A673 (cell line): ENCODE data around the gene SLC22A3. TPM values are rescaled to one million over a fixed set of nuclear protein-coding genes. Genes with fewer than 3 reads are reported as not detected.

Experiments used
- BruUV-seq: library from RNA; stranded (reverse); fragments of 400-500 nt; replicated peaks from 2 replicates; lab custom pipeline; 2021; lab: Mats Ljungman, UMichigan
- CTCF ChIA-PET: fragments of 300-600 bp; sonication (Branson Sonifier 250); formaldehyde crosslinking; loops from one replicate; lab custom pipeline; 2022; ENCODE audit warnings: antibody characterized with exemption; lab: Charles Lee
- POLR2A ChIA-PET: fragments of 300-600 bp; sonication (Branson Sonifier 250); formaldehyde crosslinking; loops from one replicate; lab custom pipeline; 2022; ENCODE audit warnings: antibody characterized with exemption; ENCODE audit not compliant: low non-redundant PET; lab: Charles Lee
- DNase-seq: peaks from one replicate; pipeline ENCODE4 v3.0.0-alpha.2; 2015; ENCODE audit warnings: low spot score
- H3K27ac ChIP-seq: fragments of 200-600 bp; sonication (generic); 2 replicates; pipeline ENCODE4 v1.5.1; 2016; ENCODE audit warnings: mixed run types, low read depth, mild to moderate bottlenecking, mixed read lengths, antibody characterized with exemption, low read length; ENCODE audit not compliant: poor library complexity, severe bottlenecking
- H3K27me3 ChIP-seq: fragments of 200-600 bp; sonication (generic); replicated peaks from 2 replicates; pipeline ENCODE4 v1.6.1; 2017; ENCODE audit warnings: mixed run types, low read depth, mild to moderate bottlenecking, mixed read lengths, antibody characterized with exemption, low read length; ENCODE audit not compliant: insufficient read depth, poor library complexity
- H3K36me3 ChIP-seq: fragments of 200-600 bp; sonication (generic); 2 replicates; pipeline ENCODE4 v1.6.1; 2016; ENCODE audit warnings: mixed run types, mild to moderate bottlenecking, mixed read lengths, antibody characterized with exemption, low read length; ENCODE audit not compliant: insufficient read depth, poor library complexity, severe bottlenecking
- H3K4me1 ChIP-seq: fragments of 200-600 bp; sonication (generic); 2 replicates; pipeline ENCODE4 v1.6.1; 2017; ENCODE audit warnings: mixed run types, mild to moderate bottlenecking, mixed read lengths, antibody characterized with exemption, low read length; ENCODE audit not compliant: insufficient read depth, poor library complexity, severe bottlenecking
- H3K4me3 ChIP-seq: fragments of 200-600 bp; sonication (generic); 2 replicates; pipeline ENCODE4 v1.5.1; 2016; ENCODE audit warnings: low read depth, mixed run types, mild to moderate bottlenecking, mixed read lengths, low read length; ENCODE audit not compliant: poor library complexity, severe bottlenecking
- H3K9me3 ChIP-seq: fragments of 200-600 bp; sonication (generic); 2 replicates; pipeline ENCODE4 v1.6.1; 2016; ENCODE audit warnings: mixed run types, low read depth, mild to moderate bottlenecking, mixed read lengths, antibody characterized with exemption, low read length; ENCODE audit not compliant: poor library complexity, severe bottlenecking
- EZH2 ChIP-seq: fragments of 200-600 bp; sonication (generic); IDR thresholded peaks from 2 replicates; pipeline ENCODE4 v1.6.1; 2017; ENCODE audit warnings: borderline replicate concordance, low read depth, mild to moderate bottlenecking, mixed read lengths, antibody characterized with exemption, low read length; ENCODE audit not compliant: poor library complexity, severe bottlenecking
- intact Hi-C: fragments of 100-400 bp; cut with micrococcal nuclease; formaldehyde crosslinking; loops from one replicate; pipeline ENCODE4 v1.10.0; 2022; ENCODE audit not compliant: unreplicated experiment
- total RNA-seq: library from RNA; stranded (reverse); gene quantifications from 2 replicates; pipeline ENCODE4 v1.2.3, GENCODE V29; 2021
- TF ChIP-seq, protein P1 (sequence below): fragments of 300-800, 200-600 bp; sonication (generic); conservative IDR thresholded peaks from 2 replicates; pipeline ENCODE4 v1.5.1; 2017; ENCODE audit warnings: low read depth, mild to moderate bottlenecking, antibody characterized with exemption, low read length, moderate library complexity, mixed read lengths

SLC22A3 gene
- total RNA-seq, 1 experiment from 2014 or later = not detected

DNA sequence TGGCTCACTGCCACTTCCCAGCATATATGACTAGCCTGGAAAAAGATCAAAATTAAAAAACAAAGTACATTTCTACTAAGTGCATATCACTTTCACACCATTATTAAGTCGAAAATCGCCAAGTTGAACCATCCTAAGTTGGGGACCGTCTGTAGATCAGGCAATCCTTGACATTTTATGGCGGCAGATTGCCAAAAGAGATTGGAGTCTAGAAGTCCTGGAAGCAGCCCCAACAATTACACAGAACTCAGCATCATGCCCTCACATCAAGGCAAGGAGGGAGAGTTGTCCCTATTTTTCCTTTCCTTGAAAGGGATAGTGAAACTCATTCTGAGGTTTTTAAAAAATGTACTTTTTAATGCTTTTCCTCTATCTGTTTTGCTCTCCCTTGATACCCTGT, 30.7 kb downstream of the SLC22A3 start:
- intact Hi-C loops = no loop called here
- DNase-seq = no peak
- H3K9me3 ChIP-seq = no peaks in the 10 kb centered on the region
- ChIA-PET POLR2A (no interaction called here), CTCF (no interaction called here)
- BruUV-seq = no TSS peak
- peaks cover 21% of the 10 kb centered on the region for H3K27me3 ChIP-seq
- TF ChIP-seq EZH2 = no peak
- TF ChIP-seq, protein P1, sequence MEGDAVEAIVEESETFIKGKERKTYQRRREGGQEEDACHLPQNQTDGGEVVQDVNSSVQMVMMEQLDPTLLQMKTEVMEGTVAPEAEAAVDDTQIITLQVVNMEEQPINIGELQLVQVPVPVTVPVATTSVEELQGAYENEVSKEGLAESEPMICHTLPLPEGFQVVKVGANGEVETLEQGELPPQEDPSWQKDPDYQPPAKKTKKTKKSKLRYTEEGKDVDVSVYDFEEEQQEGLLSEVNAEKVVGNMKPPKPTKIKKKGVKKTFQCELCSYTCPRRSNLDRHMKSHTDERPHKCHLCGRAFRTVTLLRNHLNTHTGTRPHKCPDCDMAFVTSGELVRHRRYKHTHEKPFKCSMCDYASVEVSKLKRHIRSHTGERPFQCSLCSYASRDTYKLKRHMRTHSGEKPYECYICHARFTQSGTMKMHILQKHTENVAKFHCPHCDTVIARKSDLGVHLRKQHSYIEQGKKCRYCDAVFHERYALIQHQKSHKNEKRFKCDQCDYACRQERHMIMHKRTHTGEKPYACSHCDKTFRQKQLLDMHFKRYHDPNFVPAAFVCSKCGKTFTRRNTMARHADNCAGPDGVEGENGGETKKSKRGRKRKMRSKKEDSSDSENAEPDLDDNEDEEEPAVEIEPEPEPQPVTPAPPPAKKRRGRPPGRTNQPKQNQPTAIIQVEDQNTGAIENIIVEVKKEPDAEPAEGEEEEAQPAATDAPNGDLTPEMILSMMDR = no peak
- no peak overlapping the region for H3K27ac ChIP-seq
- H3K4me3 ChIP-seq = no peak overlapping the region
- no peaks in the 10 kb centered on the region for H3K36me3 ChIP-seq
- H3K4me1 ChIP-seq = no peaks in the 10 kb centered on the region

DNA sequence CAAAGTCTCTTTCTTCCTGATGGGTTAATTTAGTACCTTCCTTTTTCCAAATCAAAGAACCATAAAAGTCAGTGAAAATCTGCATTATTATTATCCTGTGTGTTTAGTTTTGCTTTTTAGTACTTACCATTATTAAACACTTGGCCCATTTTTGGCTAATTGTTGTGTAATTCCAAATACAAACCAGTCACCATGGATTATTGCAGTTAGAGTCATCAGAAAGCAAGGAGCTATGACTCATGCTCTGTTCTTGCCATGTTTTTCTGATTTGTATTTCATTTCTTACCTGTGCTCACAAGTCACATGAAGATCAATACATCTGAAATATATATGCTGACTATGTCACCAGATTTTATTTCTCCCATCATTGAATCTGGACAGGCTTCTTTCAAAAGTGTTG, 31.3 kb downstream of the SLC22A3 start:
- Histone ChIP-seq H3K27me3 (peaks cover 21% of the 10 kb centered on the region), H3K4me1 (no peaks in the 10 kb centered on the region), H3K36me3 (no peaks in the 10 kb centered on the region), H3K27ac (no peak overlapping the region), H3K9me3 (no peaks in the 10 kb centered on the region), H3K4me3 (no peak overlapping the region)
- BruUV-seq = no TSS peak
- no peak for DNase-seq
- TF ChIP-seq, protein P1 = no peak
- TF ChIP-seq EZH2 = no peak
- intact Hi-C loops = no loop called here
- ChIA-PET POLR2A (no interaction called here), CTCF (no interaction called here)

DNA sequence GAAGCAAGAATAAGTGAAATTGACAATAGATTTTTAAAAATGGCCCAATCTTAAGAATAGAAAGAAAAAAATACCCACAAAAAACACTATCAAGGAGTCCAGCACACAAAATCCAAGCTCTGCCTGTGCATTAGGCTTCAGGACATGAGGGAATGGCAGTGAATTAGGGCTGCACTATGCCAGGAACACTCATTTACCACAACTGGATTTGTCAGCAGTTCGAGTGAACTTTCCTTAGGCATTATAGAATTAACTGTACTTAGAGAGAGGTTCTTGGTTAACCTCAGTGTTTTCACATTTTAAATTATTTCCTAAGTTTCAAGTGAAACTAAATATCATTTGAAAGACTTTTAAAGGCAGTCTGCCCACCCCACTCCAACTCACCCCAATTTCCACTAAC, 34.8 kb downstream of the SLC22A3 start:
- Histone ChIP-seq H3K36me3 (no peaks in the 10 kb centered on the region), H3K27ac (no peak overlapping the region), H3K9me3 (no peaks in the 10 kb centered on the region), H3K4me1 (no peaks in the 10 kb centered on the region), H3K27me3 (peaks cover 28% of the 10 kb centered on the region), H3K4me3 (no peak overlapping the region)
- no TSS peak for BruUV-seq
- POLR2A ChIA-PET = no interaction called here
- intact Hi-C loops = no loop called here
- no peak for DNase-seq
- TF ChIP-seq, protein P1 = no peak
- TF ChIP-seq EZH2 = no peak
- CTCF ChIA-PET = no interaction called here
